ENCODE results near the gene HS3ST2. TPM values are rescaled to one million over a fixed set of nuclear protein-coding genes. Genes with fewer than 3 reads are reported as not detected.
"Not testable (repeated sequence)": the region's sequence is repeated elsewhere in the genome, so short reads cannot be mapped to it uniquely, and the experiment has no call there.

Gene HS3ST2
- total RNA-seq, 1 donor from 2014 or later, result not detected

DNA sequence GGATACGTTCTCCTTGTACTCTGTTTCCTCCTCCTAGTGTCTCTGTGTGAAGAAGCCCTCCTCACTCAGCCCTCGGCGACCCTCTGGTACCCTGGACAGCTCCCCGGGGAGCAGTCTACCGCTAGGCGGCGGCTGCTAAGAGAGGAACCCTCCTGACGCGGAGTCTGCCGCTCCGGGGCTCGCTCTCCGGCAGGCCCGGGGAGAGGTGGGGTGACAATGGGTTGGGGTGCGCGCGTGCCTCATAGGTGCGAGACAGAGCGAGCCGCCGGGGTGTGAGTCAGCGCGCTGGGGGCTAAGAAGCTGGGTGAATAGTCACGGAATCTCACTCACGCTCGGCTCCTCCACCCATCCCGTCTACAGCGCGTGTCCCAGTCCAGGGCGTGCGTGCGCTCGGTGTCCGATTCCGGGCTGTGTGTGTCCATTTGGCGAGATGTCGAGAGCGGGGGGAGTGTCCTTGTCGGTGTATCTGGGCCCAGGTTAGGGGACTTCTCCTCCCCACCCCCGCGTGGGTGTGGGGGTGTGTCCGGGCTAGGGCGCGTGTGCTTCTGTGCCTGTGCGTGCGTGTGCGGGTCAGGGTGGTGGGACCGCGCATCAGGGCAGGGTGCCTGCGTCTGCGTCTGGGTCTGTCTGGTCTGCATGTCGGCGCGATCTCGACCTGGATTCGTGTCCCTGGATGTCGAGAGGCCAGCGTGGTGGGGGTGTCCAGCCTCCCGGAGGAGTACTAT lies 577 bp upstream of the HS3ST2 start:
- peak; percentile 79 for DNase-seq

DNA sequence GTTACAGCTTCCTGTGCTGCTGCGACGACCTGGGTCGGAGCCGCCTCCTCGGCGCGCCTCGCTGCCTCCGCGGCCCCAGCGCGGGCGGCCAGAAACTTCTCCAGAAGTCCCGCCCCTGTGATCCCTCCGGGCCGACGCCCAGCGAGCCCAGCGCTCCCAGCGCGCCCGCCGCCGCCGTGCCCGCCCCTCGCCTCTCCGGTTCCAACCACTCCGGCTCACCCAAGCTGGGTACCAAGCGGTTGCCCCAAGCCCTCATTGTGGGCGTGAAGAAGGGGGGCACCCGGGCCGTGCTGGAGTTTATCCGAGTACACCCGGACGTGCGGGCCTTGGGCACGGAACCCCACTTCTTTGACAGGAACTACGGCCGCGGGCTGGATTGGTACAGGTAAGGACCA lies 746 bp downstream of the HS3ST2 start:
- no peak for DNase-seq

DNA sequence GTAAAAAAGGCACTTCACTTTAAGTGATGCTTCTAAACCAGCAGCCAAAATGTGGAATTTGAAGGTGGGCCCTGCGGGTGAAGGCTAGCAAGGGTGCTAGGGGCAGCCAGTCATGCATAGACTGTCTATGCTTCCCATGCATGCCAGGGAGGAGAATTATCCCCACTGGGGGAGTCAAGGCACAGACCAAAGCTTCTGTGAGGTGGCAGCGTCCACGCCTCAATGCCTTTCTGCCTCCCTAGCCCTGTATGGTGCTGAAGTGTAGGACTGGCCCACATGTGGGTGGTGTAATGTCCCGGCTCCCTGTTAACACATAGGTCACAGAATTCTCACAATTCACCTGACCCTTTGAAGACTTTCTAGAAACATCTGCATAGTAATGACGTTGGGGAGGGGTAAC lies 1.9 kb downstream of the HS3ST2 start:
- no peak for DNase-seq

DNA sequence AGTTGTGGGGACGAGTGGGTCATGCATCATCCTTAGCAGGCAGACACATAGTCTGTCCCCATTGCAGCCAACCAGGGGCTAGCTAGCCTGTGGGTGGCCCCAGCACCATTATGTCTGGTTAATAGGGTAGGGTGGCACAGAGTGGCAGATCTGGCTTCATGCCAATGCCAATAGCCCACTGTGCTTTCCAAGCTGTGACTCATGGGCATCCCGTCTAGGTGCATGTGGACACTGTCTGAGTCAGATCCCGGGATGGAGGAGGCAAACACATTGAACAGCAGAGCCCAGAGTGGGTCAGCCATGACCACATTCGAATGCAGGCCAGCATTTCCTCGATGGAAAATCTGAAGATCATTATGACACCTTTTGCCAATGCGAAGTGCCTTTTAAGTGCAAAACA lies 2.5 kb downstream of the HS3ST2 start:
- DNase-seq, result no peak

DNA sequence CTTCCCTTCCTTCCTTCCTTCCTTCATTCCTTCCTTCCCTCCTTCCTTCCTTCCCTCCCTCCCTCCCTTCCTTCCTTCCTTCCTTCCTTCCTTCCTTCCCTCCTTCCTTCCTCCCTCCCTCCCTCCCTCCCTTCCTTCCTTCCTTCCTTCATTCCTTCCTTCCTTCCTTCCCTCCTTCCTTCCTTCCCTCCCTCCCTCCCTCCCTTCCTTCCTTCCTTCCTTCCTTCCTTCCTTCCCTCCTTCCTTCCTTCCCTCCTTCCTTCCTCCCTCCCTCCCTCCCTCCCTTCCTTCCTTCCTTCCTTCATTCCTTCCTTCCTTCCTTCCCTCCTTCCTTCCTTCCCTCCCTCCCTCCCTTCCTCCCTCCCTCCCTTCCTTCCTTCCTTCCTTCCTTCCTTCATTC lies 4.8 kb downstream of the HS3ST2 start:
- DNase-seq, result not testable (repeated sequence)

DNA sequence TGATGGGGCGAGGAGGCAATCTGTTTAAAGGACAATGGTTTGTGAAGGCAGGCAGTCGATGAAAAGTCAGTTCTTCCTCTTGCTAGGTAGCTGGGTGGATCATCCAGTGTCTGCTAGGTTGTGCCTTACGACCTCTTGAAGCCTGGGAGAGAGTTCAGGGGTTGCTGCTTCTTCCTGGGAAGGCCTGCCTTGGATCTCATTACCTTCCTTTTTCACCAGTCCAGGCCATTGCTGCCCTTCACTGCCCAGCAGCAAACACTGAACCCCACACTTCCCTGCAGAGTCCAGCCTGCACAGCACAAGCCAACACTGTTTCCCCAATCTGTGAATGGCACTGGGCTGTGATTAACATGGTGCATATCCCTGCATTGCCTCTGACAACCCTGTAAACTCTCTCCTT lies 24.7 kb downstream of the HS3ST2 start:
- DNase-seq, result no peak

DNA sequence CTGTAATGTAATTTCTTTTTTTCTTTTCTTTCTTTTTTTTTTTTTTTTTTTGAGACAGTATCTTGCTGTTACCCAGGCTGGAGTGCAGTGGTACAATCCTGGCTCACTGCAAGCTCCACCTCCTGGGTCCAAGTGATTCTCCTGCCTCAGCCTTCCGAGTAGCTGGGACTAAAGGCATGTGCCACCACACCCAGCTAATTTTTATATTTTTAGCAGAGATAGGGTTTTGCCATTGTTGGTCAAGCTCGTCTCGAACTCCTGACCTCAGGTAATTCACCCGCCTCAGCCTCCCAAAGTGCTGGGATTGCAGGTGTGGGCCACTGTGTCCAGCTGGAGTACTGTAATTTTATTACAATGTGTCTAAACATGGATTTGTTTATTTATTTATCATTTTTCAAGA lies 28.1 kb downstream of the HS3ST2 start:
- DNase-seq, result not testable (repeated sequence)

DNA sequence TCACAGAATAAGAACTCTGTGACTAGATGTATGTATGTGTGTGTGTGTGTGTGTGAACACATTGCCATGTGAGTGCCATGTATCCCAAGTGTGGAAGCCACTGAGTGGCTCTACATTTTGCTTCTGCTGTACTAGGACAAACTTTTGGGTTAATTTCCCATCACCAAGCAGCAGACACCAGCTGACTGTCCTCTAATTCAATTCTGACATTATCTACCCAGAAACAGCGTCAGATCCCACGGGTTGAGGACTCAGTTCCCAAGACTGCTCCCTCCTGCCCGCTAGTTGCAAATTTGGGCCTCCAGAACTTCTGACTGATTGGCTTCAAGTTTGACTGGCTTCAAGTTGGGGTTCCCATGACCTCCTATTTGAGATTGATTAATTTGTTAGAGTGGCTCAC lies 29.2 kb downstream of the HS3ST2 start:
- DNase-seq, result no peak

DNA sequence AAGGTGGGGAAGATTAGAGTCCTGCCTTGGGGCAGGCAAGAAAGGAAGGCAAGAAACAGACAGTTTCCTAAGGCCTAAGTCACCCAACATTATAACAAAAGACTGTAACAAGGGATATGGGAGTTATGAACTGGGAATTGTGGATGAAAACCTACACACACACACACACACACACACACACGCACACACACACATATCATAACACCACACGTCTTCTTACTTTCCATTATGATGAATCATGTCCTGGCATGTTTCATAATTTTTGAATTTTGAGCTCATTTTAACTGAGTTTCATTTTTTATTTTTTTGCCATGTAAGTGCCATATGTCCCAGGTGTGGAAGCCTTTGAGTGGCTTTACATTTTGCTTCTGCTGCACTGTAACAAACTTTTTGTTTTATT lies 29.9 kb downstream of the HS3ST2 start:
- no peak for DNase-seq

DNA sequence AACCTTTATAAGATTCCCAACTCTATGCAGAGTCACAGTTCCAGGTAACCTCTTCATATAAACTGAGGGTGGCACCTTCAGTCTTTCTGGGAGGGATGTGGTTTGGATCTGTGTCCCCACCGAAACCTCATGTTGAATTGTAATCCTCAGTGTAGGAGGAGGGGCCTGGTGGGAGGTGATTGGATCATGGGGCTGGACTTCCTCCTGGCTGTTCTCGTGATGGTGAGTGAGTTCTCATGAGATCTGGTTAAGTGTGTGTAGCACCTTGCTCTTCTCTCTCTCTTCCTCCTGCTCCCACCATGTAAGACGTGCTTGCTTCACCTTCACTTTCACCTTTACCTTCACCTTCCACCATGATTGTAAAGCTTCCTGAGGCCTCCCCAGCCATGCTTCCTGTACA lies 30.5 kb downstream of the HS3ST2 start:
- no peak for DNase-seq

DNA sequence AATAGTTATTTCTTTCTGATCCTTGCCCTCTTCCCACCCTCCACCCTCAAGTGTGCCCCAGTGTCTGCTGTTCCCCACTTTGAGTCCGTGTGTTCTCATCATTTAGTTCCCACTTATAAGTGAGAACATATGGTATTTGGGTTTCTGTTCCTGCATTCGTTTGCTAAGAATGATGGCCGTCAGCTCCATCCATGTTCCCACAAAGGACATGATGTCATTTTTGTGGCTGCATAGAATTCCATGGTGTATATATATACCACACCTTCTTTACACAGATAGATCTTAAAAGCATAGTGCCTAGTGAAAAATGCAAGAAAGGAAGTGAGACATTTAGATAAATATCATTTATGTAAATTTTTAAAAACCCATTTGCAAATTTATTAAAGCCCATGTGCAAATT lies 33.1 kb downstream of the HS3ST2 start:
- no peak for DNase-seq

DNA sequence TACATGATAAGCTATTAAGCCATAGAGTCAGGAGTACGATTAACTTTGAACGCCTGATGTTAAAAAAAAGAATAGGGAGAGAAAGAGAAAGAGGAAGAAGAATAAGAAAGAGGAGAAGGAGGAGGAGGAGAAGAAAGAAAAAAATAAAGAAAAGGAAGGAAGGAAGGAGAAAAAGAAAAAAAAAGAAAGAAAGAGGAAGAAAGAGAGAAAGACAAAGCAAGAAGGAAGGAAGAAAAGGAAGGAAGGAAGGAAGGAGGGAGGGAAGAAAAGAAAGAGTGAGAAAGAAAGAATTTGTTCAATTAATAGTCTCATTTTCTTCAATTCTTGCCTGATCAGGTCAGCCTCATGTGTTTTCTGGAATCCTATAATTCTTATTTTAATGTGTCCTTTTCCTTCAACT lies 33.7 kb downstream of the HS3ST2 start:
- DNase-seq, result no peak

DNA sequence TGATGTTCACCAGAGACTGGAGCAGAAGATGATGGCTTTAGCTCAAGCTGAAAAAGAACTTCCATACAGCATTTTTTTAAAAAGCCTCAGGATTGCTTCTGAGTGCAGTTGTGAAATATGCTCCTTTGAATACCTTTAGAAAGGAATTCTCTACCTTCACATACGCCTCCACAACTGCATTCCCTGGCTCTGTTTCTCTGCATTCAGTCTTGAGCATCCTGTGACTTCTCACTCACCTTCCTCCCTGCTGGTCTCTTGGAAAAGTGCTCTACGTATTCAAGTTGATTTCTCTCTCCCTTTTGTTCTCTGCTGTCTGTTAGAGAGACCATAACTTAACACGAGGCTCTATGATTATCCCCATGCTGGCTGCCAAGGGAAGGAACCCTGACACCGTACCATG lies 34.5 kb downstream of the HS3ST2 start:
- DNase-seq, result no peak

DNA sequence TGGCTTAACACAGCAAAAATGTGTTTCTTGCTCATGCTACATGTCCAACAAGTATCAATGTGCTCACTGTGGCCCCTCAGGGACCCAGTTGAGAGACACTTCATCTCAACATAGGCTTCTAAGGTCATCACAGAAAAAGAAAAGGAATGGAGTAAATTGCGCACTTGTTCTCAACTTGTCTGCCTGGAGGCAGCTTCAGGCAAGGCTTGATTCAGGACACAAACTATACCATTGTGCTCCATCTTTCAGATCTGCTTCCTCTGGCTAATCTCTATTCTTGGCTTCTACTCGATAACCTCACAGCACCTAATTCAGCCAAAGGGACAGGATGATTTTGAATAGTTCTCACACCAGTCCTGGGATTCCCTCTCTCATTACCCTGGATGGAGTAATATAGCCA lies 35.6 kb downstream of the HS3ST2 start:
- DNase-seq, result no peak

DNA sequence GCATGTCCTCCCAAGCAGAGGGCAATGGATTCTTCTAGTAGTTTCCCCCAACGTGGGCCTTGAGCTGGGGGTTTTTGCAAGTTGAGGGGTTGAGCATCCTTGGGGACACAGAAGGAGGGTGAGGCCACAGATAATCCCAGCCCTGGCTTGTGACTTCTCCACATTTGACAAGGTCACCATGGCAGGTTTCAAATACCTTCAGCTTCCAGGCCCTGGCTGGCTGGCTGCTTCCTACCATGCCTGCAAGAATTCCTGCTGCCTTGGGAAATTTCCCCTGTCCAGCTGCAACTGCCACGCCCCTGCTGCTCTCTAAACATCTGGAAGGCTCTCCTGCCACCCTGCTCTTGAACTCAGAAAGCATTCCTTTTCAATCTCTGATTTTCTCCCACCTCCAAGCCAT lies 41.3 kb downstream of the HS3ST2 start:
- no peak for DNase-seq

DNA sequence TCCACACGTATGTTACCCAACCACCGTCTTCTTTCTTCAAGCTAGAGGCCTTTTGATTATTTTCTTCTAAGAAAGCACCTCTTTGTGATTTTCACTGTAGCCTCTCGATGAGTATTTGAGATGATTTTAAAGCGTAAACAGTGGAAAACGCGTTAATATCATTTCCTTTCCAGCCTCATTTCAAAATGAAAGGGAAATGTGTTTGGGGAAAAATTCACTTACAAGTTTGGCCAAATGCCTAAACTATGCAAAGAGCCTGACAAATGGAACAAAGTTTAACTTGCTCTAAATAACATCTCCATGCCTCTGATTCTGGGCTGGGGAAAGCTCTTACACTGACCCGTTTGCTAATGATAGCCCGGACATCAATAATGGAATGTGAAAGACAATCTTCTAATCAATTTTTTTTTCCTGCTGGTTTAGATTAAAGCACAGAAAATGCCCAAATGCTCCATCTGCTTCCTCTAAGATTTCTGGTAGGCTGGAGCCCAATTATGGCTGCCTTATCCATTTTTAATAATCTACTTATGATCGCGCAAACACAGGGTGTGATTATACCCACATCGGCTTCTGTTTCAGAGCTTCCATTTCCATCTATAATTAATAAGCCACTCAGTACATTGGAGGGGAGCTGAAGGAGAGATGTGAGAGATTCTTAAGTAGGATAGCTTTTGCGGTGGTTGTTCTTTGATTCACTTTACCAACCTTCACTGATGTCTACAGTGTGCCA lies 43.5 kb downstream of the HS3ST2 start:
- DNase-seq, result no peak

DNA sequence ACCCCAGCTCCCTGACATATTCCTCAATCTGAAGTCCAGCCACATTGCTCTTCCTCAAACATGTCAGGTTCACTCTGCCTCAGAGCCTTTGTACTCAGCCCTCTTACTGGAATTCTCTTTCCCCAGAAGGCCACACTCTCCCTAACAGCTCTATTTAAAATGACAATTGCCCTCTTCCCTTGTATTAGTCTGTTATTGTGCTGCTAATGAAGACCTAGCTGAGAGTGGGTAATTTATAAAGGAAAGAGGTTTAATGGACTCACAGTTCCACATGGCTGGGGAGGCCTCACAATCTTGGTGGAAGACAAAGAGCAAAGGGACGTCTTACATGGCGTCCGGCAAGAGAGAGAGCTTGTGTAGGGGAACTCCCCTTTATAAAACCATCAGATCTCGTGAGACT lies 46.0 kb downstream of the HS3ST2 start:
- no peak for DNase-seq

DNA sequence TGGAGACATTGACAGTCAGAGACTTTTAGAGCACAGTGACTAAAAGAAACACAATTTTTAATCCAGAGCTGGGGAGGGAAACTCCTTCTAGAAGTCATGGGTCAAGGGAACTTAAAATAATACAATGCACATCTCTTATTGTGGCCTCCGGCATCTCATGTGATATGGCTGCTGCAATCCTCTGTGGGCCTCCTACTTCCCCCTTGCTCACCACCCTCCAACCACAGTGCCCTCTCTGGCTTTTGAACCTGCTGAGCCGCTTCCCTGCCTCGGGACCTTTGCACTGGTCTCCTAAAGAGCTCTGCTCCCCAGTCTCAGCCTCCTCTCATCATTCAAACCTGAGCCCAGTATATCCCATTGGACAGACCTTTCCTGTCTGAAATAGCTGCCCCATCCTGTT lies 47.6 kb downstream of the HS3ST2 start:
- DNase-seq, result no peak

DNA sequence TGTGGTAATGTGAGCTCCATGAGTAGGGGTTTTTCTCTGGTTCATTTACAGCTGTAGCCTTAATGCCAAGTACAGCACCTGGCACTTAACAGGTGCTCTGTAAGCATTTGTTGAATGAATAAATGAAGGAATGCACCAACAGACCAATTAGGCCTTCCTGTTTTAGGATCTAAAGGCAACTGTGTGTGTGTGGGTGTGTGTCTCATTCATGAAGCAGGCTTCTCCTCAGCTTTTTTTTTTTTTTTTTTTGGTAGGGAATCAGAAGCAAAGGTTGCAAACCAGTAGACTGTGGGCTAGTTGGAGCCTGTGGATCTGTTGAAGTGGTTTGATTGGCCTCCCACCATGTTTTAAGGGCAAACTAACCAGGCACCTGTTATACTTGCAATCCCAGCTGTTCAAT lies 48.1 kb downstream of the HS3ST2 start:
- no peak for DNase-seq

DNA sequence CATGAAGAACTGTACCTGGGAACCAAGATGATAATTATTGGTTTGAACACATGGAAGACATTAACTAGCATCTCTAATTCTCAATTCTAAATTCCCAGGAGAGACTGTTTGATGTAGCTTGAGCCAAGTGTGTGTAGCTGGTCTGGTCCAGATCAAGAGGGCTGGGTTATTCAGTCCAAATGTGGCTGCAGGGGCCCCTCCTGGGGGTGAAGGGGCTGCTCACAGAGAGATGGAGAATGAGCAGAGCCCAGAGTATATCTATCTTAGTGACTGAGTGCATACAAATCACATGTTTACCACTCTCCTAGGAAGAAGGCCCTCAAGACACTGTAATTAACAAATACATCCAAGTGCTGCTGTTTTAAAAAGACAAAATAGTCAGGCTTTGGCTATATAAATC lies 50.4 kb downstream of the HS3ST2 start:
- DNase-seq, result no peak

DNA sequence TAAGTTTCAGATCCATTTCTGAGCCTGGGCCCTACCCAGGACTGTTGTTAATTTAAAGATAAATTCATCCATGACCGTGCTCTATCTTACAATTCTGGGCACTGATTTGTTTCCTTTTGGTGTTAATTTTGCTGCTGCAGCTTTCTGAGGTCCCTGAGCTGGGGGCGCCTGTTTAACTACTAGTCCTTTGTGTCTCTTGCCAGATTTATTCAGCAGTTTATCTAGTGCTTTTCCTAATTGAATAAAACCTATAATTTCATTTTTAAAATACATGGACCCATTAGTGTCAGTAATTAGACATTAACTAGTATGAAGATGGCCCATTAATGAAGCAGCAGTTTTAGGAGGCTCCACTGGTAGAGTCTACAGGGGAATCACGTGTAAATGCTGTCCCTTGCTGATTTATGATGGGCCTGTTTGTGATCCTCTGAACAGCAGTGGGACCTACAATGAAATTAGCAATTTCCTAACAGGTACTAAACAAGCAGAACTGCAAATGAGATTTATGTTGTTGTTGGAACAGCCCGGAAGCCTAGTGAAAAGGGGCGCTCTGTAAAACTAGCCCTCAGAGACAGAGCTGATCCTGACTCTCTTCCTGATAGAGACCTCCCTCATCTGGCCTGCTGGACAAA lies 54.7 kb downstream of the HS3ST2 start:
- DNase-seq, result no peak

DNA sequence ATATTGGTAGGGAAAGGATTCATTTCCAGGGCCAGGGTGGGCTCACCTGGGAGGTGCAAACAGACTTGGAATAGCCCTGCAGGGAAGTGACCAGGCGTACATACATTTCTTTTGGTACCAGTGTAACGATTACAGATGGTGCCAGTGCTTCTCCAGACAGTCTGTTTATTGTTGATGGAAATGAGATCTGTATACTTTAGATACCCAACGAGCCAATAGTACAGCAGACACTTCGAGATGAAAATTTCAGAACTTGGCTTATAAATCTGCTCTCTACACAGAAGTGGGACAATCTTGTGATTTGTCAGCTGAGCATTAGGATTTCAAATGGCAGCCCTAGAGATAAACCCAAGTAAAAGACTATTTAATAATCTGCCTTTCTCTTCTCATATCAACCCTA lies 57.9 kb downstream of the HS3ST2 start:
- DNase-seq, result no peak

DNA sequence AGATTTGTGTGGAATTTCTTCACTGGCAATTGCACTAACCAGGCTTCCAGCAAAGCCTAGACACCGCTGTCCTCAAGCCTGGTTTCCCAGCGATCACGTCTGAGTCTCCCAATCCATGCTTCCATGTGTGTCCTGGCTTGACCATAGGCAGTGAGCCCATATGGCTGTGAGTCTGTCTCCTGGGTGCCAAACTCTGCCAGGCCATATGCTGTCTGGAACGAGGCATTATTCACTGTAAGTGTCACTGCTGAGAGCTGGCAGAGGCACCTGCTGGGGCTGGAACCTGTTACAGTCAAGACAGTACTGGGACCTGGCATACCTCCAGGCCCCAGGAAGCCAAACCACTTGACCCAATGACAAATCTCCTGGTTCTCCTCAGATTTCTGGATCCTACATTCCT lies 60.4 kb downstream of the HS3ST2 start:
- DNase-seq, result no peak

DNA sequence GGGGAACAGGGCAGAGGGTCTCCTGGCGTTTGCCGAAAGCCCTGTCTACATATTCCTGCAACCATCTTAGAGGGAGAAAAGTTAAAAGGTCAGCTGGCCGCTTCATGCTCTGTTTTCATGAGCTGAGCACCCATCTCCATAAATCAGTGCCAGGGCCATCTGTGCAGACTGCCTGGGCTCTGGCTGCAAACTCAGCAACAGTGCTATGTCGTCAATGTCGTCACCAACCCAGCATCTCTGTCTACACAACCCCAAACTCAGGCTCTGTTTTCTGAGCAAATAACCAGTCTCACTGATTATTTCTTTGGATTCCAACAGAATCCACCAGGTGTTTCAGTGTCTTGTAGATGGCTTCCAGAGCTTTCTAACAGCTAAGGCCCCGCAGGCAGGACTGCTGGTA lies 65.0 kb downstream of the HS3ST2 start:
- no peak for DNase-seq
